Stimulated activated CD8-positive, alpha-beta memory T cell treated with anti-CD3 and anti-CD28 coated beads, Interleukin-15, amount 100 ng/mL, for 24 hours (primary cell): ENCODE data around the gene CFAP54.

ENCODE experiments used
- DNase-seq: peaks from one replicate; pipeline ENCODE4 v3.0.0-alpha.2; 2020; ENCODE audit warnings: low read depth

The CFAP54 gene

DNA sequence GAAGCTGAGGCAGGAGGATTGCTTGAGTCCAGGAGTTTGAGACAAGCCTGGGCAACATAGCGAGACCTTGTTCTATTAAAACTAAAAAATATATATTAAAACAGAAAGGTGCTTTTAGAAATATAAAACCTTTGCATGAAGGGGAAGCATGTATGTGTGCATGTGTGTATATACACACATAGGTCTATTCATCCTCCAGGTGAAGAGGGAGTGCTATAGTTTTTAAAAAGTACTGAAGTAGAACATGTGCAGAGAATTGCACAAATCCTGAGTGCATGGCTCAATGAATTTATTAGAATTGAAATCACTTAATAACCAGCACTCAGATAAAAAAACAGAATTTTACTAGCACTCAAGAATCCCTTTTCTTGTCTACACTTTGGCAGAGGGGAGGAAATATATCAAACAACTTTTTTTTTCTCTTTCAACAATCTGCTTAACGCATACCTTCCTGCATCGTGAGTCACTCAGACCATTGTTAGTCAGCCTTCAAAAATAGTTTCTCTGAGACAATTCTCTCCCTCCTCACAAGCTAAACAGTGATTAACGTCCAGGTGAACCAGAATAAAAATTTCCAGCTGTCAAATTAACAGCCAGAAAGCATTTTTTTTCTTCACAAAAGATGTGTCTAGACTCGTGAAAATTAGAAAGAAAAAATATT, 400.0 kb downstream of the CFAP54 start:
- no peak for DNase-seq

DNA sequence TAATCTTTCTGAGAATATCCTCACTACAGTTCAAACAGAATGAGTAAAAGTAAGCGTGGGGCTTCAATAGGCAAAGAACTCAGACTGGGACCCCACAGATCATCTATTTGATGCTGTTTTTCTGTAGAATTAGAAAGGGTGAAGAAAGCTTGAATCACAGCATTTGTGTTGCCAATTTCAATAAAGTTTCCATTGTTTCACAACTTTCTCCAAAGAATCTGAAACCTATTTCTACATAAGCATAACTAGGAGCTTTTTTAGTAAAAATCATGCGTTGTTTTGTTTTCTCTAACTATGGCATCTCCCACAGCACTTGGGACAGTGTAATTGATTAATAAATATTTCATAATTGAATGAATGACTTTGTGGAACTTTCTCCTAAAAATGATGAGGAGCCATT, 401.0 kb downstream of the CFAP54 start:
- no peak for DNase-seq

DNA sequence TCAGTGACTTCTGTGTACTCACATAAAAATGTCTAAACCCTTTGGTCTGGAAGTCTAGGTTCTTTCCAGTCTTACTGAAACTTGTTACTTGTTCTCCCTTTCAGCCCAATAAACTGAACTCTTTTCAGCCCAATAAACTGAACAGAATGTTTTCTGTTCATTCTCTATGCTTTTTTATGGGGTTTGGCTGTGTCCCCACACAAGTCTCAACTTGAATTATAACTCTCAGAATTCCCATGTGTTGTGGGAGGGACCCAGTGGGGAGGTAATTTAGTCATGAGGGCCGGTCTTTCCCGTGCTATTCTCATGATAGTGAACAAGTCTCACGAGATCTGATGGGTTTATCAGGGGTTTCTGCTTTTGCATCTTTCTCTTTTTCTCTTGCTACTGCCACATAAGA, 402.7 kb downstream of the CFAP54 start:
- DNase-seq, result no peak

DNA sequence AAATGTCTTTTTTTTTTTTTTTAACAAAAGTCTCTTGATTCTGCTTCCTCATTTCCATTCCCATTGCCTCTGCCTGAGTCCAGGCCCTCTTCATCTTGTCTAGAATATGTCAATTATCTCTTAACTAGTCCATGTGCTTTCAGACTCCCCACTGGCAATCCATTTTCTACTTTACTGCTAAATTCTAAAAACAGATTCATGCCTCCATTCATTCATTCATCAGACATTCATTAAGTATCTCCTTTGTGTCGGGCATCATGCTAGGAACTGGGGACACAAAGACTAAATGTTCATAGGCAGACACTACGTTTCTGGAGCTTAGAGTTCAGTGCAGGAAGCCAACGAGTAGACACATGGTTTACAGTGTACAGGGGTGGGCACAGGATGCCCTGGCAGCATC, 408.0 kb downstream of the CFAP54 start:
- DNase-seq, result no peak

DNA sequence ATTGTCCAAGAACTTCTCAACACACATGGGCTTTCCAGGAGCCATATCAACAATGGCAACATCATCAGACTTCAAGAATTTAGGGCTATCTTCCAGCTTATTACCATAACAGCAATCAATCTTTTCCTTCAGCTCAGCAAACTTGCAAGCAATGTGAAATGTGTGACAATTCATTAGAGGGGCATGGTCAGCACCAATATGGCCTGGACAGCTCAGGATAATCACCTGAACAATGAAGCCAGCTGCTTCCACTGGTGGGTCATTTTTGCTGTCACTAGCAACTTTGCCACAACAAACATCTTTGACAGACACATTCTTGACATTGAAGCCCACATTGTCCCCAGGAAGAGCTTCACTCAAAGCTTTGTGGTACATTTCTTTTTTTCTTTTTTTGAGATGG, 411.8 kb downstream of the CFAP54 start:
- no peak for DNase-seq

DNA sequence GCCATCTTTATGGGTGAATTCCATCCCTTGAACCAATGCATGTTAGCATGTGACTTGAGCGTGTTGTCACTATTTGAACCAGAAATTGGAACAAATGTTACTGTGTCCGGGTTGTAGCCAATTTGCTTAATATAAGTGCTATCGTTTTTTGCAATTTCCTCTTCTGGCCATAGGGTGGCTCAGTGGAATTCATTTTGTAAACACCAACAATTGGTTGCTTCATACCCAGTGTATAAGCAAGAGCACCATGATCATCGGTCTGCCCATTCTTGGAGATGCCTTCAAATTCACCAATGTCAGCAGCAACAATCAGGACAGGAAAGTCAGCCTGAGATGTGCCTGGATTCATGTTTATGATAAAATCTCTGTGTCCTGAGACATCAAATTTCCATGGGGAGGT, 412.7 kb downstream of the CFAP54 start:
- no peak for DNase-seq

DNA sequence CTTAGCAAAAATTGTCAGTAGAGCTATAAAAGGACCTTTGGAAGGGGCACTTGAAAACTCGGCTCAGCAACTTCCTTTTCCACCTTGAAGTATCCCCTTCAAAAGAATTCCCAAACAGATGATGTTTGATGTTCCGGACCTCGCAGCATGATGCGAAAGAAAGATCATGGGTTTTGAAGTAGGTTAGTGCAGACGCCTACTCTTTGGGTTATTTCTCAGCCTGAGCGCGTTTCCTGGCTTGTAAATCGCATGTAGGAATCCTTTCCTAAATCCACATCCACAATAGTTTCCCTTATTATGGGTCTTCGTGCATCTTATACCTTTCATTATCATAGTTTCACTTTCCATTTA, 417.1 kb downstream of the CFAP54 start:
- DNase-seq, result no peak

DNA sequence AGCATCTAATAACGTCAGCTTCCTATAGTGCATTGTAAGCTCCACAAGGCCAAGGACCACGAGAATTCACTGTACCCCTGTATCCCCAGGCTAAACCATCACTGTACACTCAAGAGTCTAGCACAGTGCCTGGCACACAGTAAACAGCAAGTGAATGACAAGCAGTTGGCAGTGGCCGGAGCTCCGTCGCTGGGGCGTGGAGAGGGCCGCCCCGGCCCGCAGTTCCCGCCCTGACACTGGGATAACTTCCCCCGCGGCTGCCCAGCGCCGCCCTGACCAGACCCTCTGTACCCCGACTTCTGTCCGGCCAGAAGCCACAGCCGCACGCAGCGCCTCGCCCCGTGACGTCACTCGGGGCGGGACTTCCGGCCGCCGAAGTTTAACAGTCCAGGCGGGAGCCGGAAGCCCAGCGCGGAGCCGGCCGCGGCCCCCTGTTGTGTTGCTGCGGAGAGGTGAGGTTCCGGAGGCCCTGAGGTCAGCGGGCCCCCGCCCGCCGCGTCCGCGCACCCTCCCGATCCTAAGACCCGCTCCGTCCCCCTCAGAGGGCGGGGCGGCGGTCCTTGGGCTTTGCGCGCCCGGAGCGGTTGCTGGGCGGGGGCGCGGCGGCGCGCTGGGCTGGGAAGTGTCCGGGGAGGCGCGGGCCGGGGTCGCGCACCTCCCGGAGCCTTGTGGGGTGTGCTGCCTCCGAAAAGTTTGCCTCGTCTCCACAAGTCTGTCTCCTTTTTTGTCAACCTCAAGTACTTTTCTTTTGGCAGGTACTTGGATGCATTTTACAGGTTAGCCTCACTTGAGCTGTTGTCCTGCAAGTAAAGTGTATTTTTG, 417.7 kb downstream of the CFAP54 start, which contains the start of gene NEDD1:
TSS of gene NEDD1 (plus strand) at position 409 of the 822 bp plus-strand sequence. CDS start 2,503 bp downstream, outside the sequence.
- peak; percentile 62 for DNase-seq

DNA sequence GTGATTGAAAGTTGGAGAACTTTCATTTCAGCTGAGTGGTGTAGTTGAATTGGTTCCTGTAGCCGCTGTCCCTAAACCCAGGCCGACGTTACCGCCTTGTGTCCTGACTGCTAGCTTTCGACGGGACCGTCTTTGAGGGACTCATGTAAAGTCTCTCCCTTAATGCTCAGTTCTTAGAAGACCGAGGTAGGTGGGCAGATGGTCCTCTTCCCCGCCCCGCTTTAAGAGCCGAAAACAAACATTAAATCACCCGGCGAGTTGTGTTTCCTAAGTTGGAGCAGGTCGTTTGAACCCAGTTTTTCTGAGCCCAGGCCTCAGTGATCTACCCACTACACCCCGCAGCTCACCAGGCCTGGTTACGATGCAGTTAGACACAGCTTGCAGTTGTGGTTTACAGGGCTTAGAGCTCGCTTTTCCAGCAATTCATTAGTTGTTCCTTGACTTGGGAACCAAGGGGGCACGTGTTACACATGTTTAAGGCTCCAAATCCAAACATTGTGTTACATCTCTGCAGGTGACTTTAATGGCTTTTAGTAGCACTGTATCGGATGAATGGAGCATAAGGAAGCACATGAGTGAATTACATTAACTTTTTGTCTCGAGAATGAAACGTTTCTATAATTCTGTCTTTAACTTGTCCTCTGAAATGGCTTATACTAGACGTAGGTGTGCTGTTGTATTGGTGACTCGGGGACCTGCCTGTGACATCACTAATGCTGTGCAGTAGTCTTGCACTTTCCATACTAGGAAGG, 418.5 kb downstream of the CFAP54 start:
- DNase-seq, result no peak

DNA sequence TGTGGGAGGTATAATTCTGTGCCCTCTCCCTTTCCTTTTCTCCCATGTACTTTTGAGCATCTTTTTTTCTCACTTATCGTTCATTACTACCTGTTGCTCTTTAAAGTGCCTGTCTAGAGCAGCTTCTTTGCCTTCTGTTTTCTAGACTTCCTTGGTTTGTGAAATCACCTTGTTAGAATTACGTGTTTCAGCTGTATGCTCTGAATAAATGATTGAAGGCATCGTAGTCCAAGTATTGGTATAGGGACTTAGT, 419.0 kb downstream of the CFAP54 start:
- DNase-seq, result no peak

DNA sequence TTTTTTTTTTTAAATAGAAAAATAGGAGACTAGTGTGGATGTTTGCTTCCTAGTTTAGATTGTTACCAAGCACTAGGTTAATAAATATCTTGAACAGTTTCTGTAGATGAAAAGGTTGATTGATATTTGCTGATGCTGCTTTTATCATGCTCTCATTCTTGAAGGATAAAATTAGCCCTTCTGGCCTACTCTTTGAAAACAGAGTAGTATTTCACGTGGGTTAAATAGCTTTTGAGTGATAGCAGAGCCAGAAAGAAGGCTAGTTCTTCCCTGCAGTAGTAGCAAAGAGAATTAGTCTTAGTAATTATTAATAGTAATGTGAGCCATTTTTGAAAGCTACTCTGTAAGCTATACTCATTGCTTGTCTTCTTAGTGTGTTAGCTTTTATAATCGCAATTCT, 422.9 kb downstream of the CFAP54 start:
- DNase-seq, result no peak

DNA sequence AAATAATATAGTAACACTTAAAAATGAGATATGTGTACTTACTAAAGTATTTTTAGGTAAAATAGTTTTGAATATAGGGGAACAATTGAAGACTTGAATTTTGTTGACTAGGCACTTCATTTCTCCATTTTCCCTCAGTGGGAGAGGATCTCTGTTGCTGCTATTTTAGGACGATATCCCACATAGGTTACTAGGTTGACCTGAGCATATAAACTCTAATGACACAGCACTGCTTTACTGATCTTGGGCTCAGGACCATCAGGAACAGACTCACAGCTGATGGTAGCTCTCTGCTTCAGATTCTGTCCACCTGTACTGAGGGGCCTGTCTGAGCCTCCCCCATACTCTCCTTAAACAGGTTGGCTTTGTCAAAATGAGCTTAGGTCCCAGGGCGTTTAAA, 423.6 kb downstream of the CFAP54 start:
- DNase-seq, result no peak

DNA sequence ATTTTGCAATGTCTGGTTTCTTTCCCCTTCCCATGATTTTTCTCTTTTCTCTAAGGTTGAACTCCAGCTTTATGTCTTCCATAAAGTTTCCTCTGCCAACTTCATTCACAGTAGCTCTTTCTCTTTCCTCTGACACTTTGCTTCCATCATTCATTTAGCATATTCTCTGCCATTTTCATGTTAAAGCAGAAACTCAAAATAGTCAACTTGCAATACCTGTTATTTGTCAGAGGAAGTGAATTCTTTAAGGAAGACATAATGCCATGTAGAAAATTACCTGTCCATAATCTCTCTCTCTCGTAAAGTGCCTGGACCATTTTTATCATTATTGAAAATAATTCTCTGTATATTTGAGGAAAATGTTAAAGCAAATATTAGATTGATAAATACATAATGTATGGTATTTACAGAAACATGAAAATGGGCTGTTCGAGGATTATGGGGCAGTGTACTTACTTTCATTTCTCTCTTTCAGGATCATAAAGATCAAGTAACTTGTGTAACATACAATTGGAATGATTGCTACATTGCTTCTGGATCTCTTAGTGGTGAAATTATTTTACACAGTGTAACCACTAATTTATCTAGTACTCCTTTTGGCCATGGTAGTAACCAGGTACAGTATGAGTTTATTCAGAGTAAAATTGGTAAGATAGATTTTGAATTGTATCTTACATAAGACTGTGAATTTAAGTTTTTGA, 430.3 kb downstream of the CFAP54 start:
- DNase-seq, result no peak
